Right lobe of liver (tissue), 4 donors: ENCODE data around the gene TLX3.

ENCODE experiments used
- CTCF ChIP-seq, 4 donors: fragments of 200-600 bp in 3 of 4; fragments of 450-650 bp in 1 of 4; IDR thresholded peaks; one replicate each; pipeline versions ENCODE4 v1.5.1 to v1.8.0; 2016 to 2022; ENCODE audit warnings: antibody characterized with exemption in 4 of 4, mild to moderate bottlenecking in 2 of 4
- POLR2A ChIP-seq: fragments of 450-650 bp; IDR thresholded peaks from one replicate; pipeline ENCODE4 v1.6.1; 2017; ENCODE audit warnings: antibody characterized with exemption, mild to moderate bottlenecking
- donor health status: DM: no; HTN: no; CAD: no.
- donor health status: DM: no; HTN: no; CAD: no.
- donor health status: DM: no; HTN: yes; CAD: no.

DNA sequence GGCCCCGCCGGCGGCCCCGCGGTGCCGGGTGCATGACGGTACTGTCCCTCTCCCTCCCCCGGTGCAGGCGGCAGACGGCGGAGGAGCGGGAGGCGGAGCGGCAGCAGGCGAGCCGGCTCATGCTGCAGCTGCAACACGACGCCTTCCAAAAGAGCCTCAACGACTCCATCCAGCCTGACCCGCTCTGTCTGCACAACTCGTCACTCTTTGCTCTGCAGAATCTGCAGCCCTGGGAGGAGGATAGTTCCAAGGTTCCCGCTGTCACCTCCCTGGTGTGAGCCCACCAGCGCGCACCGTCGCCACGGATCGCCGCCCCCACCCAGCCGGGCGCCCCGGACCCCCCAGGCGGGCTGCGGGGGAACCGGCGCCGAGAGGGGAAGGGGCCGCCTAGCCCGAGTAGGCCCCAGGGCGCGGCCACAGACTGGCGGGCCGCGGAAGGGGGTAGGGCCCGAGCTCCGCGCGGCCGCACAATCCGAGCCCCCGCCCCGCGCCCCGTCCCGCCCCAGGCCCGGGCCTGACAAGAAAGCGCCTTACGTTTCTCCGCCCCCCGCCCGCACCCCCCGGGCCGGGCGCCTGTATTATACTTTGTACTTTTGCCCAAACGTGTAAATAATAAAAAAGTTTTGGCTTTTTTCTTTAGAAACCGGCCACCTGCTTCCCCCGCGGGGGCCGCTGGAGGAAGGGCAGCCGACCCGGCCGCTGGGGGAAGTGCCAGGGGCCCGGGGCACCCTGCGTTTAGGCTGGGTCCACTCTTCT is 2.5 kb downstream of the TLX3 start:
- TF ChIP-seq CTCF (IDR thresholded peaks at IDR 0.05) (no peak), POLR2A (no peak)
